Ovary (tissue), 10 donors: ENCODE results near the gene HSD17B8. TPM values are rescaled to one million over a fixed set of nuclear protein-coding genes. Genes with fewer than 3 reads are reported as not detected.
A peak's percentile ranks its signal among the peaks of the same experiment; 100 is the strongest.

Experiments
- DNase-seq, 5 donors: peaks; one replicate each; pipeline ENCODE4 v3.0.0-alpha.2; 2019 to 2020
- H3K27ac ChIP-seq, 2 donors: fragments of 200-600 bp; one replicate each; pipeline versions ENCODE4 v1.5.1 to v1.8.0; 2019 to 2022
- H3K27me3 ChIP-seq: fragments of 200-600 bp; one replicate; pipeline ENCODE4 v1.8.0; 2022
- H3K36me3 ChIP-seq: fragments of 200-600 bp; sonication (generic); one replicate; pipeline ENCODE4 v1.5.1; 2019
- H3K4me1 ChIP-seq: one replicate; pipeline ENCODE4 v1.8.1; 2013; ENCODE audit warnings: mild to moderate bottlenecking, moderate library complexity; ENCODE audit not compliant: insufficient read depth
- H3K4me3 ChIP-seq: fragments of 200-600 bp; sonication (generic); one replicate; pipeline ENCODE4 v1.5.1; 2017
- H3K9me3 ChIP-seq, 2 donors: fragments of 200-600 bp in 1 of 2; sonication (generic) in 1 of 2; one replicate each; pipeline versions ENCODE4 v1.5.1 to v1.8.1; 2013 to 2019; ENCODE audit warnings: mild to moderate bottlenecking in 1 of 2, moderate library complexity in 1 of 2
- CTCF ChIP-seq, 3 donors: fragments of 450-650 bp in 2 of 3; fragments of 200-600 bp in 1 of 3; IDR thresholded peaks; one replicate each; pipeline versions ENCODE4 v1.5.1 to v1.8.0; 2016 to 2022; ENCODE audit warnings: antibody characterized with exemption in 3 of 3, mild to moderate bottlenecking in 1 of 3
- EP300 ChIP-seq: sonication (generic); formaldehyde crosslinking; IDR thresholded peaks from one replicate; pipeline ENCODE4 v1.6.1; 2017; ENCODE audit warnings: antibody characterized with exemption
- POLR2A ChIP-seq: fragments of 450-650 bp; IDR thresholded peaks from one replicate; pipeline ENCODE4 v1.6.1; 2017; ENCODE audit warnings: antibody characterized with exemption, mild to moderate bottlenecking, moderate library complexity
- WGBS, 3 donors: extraction: QIAGEN DNeasy Blood & Tissue Kit in 1 of 3; methylation state at CpG; one replicate each; pipeline versions ENCODE4 v1.1.5 to v1.1.7; 2013 to 2017; 5-methylcytosine and 5-hydroxymethylcytosine counted together
- intact Hi-C, 4 donors: fragments of 100-400 bp; cut with DNase I; formaldehyde crosslinking; loops; one replicate each; pipeline versions ENCODE4 v1.11.0 to v1.15.1; 2022 to 2023
- long read RNA-seq, 3 donors: library from polyadenylated mRNA in 2 of 3; unstranded in 2 of 3; transcript quantifications; one replicate each; pipeline ENCODE4 v2.0.0 and lab custom pipeline, GENCODE V29; 2021 to 2026
- polyA plus RNA-seq, 2 donors: library from polyadenylated mRNA; stranded (reverse); fragments of 200-250 nt in 1 of 2; fragments of 350-450 nt in 1 of 2; fragmentation: Illumina TruSeq in 1 of 2; extraction: RNeasy Lipid Tissue Mini Kit (QIAGEN cat#74804) in 1 of 2; gene quantifications; one replicate each; pipeline ENCODE4 v1.2.3, GENCODE V29; 2013 to 2014
- total RNA-seq, 7 donors: library from RNA; depleted of rRNA in 2 of 7; stranded (reverse); fragments of >200 nt in 2 of 7; fragmentation: NEBNext Ultra II Directional in 3 of 7; extraction: Animal tissue kit (Norgen Biotek cat#: 25700) in 3 of 7; gene quantifications; one replicate each; pipeline versions ENCODE4 v1.1.0 to v1.2.4, GENCODE V29; 2016 to 2023
- donor health status: DM: no; HTN: no; CAD: no; lungs with moderate emphysema.
- donor health status: DM: no; HTN: no; CAD: no.
- donor health status: Bipolar disorder and iron deficiency.
- donor health status: DM: yes; HTN: yes; CAD: no.
- donor health status: DM: no; HTN: no; CAD: no.
- donor health status: DM: yes; HTN: yes; CAD: no.

The HSD17B8 gene
- total RNA-seq (10 to 100 TPM in 2 of 7 donors, 1 to 10 TPM in 5; 4.0 to 18.4 (median 7.7) TPM), polyA plus RNA-seq (10 to 100 TPM in 1 of 2 donors, 1 to 10 TPM in 1; 9.4 to 10.3 TPM)
- long read RNA-seq, donor 1, partial matches to known transcripts, result 0 of 6 reads
- long read RNA-seq, donor 1, other reads (novel, unspliced or antisense), result 2 of 6 reads
- long read RNA-seq, donor 2, partial matches to known transcripts, result 0 of 4 reads
- long read RNA-seq, donor 2, other reads (novel, unspliced or antisense), result 0 of 4 reads
- long read RNA-seq, donor 3, transcript HSD17B8-203 (9 exons, 990 nt), result major isoform, 5 of 5 reads
- long read RNA-seq, donor 3, partial matches to known transcripts, result 0 of 5 reads
- long read RNA-seq, donor 3, other reads (novel, unspliced or antisense), result 0 of 5 reads

- TF ChIP-seq EP300 (no peak), CTCF (IDR thresholded peaks at IDR 0.05) (peak in 1 of 3 donors; percentile 15)
These were observed at the start of gene HSD17B8 for GRCh38 chr6:33204415-33205190. TSS of gene HSD17B8 (plus strand) at chr6:33204655. CDS start at chr6:33204669, 14 bp downstream.

GRCh38 chr6:33156561-33156960 is 47.9 kb upstream of the HSD17B8 start:
- no peaks in the 10 kb centered on the region for H3K4me1 ChIP-seq
- no peaks in the 10 kb centered on the region for H3K9me3 ChIP-seq
- DNase-seq, result no peak
- no peak overlapping the region for H3K27ac ChIP-seq
- H3K36me3 ChIP-seq, result no peaks in the 10 kb centered on the region
- no peaks in the 10 kb centered on the region for H3K27me3 ChIP-seq
- WGBS, 3 donors, result 72 to 80% (median 77%) methylated on average over 6 of the region's 6 CpGs
- no peak overlapping the region for H3K4me3 ChIP-seq
- intact Hi-C loops, result no loop called here
- TF ChIP-seq EP300, result no peak
- TF ChIP-seq POLR2A, result no peak
- TF ChIP-seq CTCF (IDR thresholded peaks at IDR 0.05), result no peak

More at GRCh38 chr6:33204415-33205190, at the start of gene HSD17B8:
- Histone ChIP-seq H3K36me3 (no peaks in the 10 kb centered on the region), H3K27ac (no peak within 1 kb of the TSS), H3K4me1 (peaks cover 31% of the 10 kb centered on the region), H3K4me3 (peak within 1 kb of the TSS; percentile 57), H3K27me3 (no peaks in the 10 kb centered on the region), H3K9me3 (no peaks in the 10 kb centered on the region)
- intact Hi-C loops, result no loop called here
- peak; percentile 90 to 95 (median 91) for DNase-seq
- WGBS, 3 donors, result 2 to 4% (median 2%) methylated on average over 45 to 48 of the region's 48 CpGs

DNA sequence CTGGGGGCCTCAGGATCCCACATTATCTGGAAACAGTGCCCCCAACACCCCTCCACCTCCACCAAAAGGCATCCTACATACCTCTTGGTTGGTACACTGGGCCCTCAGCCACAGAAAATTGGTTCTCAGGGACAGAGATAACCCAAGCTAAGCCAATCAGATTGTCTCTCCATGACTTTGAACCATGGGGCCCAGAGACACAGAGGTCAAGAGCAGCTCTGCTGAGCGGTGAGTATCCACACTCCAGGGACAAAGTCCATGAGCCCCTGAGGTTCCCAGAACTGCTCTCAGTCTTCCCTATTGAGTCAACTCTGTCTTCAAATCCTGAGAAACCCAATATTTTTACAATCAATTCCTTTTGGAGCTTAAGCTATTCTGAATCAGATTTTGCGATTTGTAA is 47.5 kb upstream of the HSD17B8 start:
- Histone ChIP-seq H3K27ac (no peak overlapping the region), H3K36me3 (no peaks in the 10 kb centered on the region), H3K4me1 (no peaks in the 10 kb centered on the region), H3K27me3 (no peaks in the 10 kb centered on the region), H3K9me3 (no peaks in the 10 kb centered on the region), H3K4me3 (no peak overlapping the region)
- DNase-seq, result no peak
- no peak for TF ChIP-seq CTCF (IDR thresholded peaks at IDR 0.05)
- intact Hi-C loops, result no loop called here
- 71 to 89% (median 75%) methylated on average over 2 of the region's 2 CpGs for WGBS, 3 donors

DNA sequence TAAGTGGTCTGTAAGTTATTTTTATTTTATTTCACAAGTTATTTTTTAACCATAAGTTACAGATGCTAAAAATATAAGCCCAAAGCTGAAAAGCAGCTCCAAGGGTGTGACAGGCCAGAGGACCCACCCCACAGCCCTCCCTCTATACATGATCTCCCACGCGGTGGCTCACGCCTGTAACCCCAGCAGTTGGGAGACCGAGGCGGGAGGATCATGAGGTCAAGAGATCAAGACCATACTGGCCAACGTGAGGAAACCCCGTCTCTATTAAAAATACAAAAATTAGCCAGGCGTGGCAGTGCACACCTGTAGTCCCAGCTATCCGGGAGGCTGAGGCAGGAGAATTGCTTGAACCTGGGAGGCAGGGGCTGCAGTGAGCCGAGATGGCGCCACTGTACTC is 44.4 kb upstream of the HSD17B8 start:
- intact Hi-C loops, result loop anchor here in 3 of 4 donors (2.0 to 5.0 kb wide), 2 partner anchors 87 to 89 kb away; no protein-coding TSS in a partner anchor
- TF ChIP-seq CTCF (IDR thresholded peaks at IDR 0.05), result no peak
- no peak for TF ChIP-seq EP300
- no peak for TF ChIP-seq POLR2A
- no peak overlapping the region for H3K4me3 ChIP-seq
- DNase-seq, result no peak
- no peak overlapping the region for H3K27ac ChIP-seq
- no peaks in the 10 kb centered on the region for H3K4me1 ChIP-seq
- WGBS, 3 donors, result 75 to 83% (median 76%) methylated on average over 11 of the region's 11 CpGs
- no peaks in the 10 kb centered on the region for H3K9me3 ChIP-seq
- H3K27me3 ChIP-seq, result no peaks in the 10 kb centered on the region
- no peaks in the 10 kb centered on the region for H3K36me3 ChIP-seq
